HG03175 (cell line): ENCODE results near the gene SF3B3.
A peak's percentile ranks its signal among the peaks of the same experiment; 100 is the strongest.

Experiments
- ATAC-seq: cut with Tn5 transposase; IDR thresholded peaks from one replicate; pipeline ENCODE4 v1.9.1; 2021; ENCODE audit warnings: mild to moderate bottlenecking, moderate library complexity; ENCODE audit not compliant: unreplicated experiment

SF3B3 gene

GRCh38 chr16:70523743-70524398 is at the start of gene SF3B3:
TSS of gene SF3B3 (plus strand) at chr16:70523816. CDS start at chr16:70526657, 2,841 bp downstream.
- peak; percentile 54 for ATAC-seq

DNA sequence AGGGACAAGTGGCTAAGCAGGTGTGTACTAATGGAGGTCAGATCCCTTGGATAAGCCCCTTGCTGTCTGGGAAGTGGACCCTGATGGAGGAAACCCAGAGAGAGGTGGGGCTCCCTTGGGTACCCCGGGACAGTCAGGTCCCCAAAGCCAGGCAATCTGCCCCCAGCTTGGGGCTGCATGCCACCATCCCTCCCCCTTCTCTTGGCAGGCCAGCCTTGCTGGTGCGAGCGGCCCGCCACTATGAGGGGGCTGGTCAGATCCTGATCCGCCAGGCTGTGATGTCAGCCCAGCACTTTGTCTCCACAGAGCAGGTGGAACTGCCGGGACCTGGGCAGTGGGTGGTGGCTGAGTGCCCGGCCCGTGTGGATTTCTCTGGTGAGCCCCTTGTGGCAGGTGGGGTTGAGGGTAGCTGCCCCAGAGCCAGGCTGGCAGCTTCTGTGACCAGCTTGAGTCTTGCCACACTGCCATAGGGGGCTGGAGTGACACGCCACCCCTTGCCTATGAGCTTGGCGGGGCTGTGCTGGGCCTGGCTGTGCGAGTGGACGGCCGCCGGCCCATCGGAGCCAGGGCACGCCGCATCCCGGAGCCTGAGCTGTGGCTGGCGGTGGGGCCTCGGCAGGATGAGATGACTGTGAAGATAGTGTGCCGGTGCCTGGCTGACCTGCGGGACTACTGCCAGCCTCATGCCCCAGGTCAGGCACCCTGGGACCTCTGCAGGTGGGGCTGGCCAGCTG is 49.1 kb upstream of the SF3B3 start:
- ATAC-seq, result no peak

- ATAC-seq, result no peak
These were observed 48.4 kb upstream of the SF3B3 start for GRCh38 chr16:70475054-70475871.

- ATAC-seq, result peak; percentile 91
These were observed 47.2 kb upstream of the SF3B3 start for GRCh38 chr16:70476272-70477020.

GRCh38 chr16:70478169-70478568 is 45.4 kb upstream of the SF3B3 start:
- no peak for ATAC-seq

DNA sequence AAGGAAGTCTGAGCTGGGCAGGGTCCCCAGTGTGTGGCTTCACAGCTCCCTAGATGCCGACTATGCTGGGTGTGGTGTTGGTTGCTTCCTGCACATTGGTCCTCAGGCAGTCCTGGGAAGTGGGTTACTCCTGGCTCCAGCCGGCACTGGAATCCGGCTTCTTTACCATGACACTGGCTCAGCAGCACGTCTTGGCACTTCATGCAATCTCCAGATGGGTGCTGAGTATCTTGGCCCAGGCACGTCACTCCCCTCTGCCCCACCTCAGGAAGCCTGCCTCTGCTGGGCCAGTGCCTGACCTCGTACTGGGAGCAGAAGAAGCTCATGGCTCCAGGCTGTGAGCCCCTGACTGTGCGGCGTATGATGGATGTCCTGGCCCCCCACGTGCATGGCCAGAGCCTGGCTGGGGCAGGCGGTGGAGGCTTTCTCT is 44.7 kb upstream of the SF3B3 start:
- no peak for ATAC-seq

GRCh38 chr16:70480127-70481105 is 43.2 kb upstream of the SF3B3 start:
- ATAC-seq, result no peak

DNA sequence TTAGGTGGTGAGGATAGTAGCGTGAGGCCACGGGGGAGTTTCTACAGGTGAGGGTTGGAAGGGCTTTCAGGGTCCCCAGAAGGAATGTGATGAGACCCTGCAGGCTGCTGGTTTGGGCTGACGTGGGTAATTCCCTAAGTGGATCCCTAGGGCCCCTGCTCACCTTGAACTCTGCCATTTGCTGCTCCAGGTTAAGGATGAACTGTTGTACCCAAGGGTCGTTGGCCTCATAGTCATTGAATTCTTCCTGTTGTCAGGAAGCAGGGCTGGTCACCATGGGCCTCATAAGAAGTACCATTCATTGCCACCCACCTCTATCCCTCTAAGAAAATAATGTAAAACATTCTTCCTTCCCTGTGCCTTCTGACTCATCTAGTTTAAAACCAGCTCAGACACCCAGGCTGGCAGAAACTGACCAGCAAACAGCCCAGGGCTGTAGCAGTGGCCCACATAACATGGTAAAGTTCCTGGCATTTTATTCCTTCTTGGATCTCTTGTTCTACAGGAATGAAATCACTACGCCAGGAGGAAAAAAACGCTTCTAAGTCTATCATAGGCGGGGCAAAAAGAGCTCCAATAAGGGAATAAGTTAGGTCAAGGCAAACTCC is 41.6 kb upstream of the SF3B3 start:
- ATAC-seq, result no peak

DNA sequence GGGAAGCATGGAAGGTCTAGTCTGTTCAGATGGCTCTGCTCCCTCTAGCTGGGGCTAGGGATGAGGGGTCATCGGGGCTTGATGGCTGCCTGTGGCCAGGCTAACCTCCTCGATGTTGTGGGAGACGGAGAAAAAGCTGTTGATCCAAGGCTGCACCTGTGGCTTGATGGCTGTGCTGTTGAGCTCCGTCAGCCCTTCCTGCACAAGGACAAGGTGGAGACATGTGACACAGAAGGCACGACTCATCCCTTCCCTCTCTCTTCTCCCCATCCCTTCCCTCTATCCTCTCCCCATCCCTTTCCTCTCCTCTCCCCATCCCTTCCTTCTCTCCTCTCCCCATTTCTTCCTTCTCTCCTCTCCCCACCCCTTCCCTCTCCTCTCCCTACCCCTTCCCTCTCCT is 41.0 kb upstream of the SF3B3 start:
- ATAC-seq, result no peak

GRCh38 chr16:70483426-70483825 is 40.2 kb upstream of the SF3B3 start:
- ATAC-seq, result peak; percentile 89

DNA sequence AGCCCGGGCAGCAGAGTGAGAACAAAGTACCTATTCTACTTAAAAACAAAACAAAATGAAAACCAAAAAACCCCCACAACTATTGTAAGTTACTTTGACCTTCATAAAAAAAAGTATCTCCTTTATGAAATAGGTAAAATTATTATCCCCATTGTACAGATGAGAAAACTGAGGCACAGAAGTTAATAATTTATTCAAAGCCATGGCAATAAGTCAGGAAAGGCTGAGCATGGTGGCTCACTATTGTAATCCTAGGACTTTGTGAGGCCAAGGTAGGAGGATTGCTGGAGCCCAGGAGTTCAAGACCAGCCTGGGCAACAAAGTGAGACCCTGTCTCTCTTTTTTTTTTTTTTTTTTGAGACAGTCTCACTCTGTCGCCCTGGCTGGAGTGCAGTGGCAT is 38.7 kb upstream of the SF3B3 start:
- ATAC-seq, result no peak

GRCh38 chr16:70490261-70490660 is 33.4 kb upstream of the SF3B3 start:
- ATAC-seq, result no peak

- no peak for ATAC-seq
These were observed 29.8 kb upstream of the SF3B3 start for GRCh38 chr16:70493802-70494201.

DNA sequence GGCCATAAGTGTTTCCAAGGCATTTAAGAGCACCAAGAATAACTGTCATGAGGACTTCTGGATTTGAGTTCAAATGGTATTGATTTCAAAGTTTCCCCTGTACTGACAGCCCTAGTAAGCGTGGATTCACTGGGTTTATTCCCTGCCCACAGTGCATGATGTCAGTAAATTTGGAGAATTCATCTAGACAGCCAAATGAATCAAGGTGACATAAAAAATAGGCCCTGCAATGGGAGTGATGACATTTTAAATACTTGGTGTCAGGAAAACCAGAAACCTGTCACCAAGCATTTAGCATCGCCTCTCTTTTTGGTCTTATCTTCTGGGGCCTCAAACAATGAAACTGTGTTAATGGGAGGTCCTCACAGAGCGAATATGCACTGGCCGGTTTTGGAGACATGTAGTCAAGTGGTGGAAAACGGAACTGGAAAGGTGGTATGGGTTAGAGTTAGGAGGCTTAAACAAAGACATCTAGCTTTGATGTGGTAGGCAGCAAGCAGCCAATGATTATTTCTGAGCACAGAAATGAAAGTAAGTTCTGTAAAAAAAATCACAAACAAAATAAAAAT is 29.3 kb upstream of the SF3B3 start:
- no peak for ATAC-seq

DNA sequence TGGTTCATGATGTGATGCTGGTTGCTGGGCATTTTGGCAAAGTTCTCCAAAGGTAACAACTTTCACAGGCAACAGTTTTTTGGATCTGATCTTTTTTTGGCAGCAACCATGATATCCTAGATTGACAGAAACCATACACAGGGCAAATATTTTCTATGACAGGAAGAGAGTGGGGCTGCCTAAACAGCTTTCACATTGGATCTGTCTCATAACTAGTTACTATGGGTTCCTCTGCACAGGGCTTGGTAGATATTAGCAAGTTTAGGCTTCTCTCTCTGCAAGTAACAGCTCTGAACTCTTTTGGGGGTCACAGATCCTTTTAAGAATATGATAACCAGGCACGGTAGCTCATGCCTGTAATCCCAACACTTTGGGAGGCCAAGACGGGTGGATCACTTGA is 28.8 kb upstream of the SF3B3 start:
- ATAC-seq, result no peak

- ATAC-seq, result no peak
These were observed 28.0 kb upstream of the SF3B3 start for GRCh38 chr16:70495425-70496182.

DNA sequence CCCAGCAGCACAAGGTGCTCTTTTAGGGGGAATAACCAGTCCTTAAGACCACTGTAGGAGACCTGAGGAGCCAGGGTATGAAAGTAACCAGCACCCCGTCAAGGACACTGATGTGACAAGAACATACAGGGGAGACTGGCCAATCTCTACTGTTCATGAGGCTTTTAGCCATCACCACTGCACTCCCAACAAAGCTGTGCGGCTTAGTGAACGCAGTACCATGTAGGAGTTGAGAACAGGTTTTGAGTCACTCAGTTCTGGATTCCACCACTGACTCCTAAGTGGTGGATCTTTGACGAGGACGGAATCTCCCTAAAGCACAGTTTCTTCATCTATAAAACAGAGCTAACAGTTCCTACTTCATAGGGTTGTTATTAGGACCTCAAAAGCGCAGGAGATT is 27.1 kb upstream of the SF3B3 start:
- no peak for ATAC-seq

DNA sequence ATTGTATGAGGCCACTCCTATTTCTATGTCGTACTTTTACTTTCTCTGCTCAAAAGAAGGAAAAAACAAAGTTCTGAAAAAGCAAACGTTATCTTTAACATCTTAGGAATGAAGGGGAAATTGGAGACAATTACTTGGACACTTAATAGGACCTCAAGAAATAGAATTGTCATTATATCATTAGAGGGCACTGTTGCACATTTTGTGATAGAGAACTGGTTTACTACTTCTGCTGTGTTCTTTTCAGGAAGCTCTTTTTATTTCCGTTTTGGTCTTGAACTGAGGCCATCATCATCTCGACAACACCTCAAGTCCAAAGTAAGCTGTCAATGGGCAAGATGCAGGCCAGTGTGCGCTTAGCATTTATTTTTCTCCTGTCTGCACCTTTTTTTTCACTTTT is 14.9 kb upstream of the SF3B3 start:
- no peak for ATAC-seq
